ENCODE results near the gene UBAC1.

Gene UBAC1

DNA sequence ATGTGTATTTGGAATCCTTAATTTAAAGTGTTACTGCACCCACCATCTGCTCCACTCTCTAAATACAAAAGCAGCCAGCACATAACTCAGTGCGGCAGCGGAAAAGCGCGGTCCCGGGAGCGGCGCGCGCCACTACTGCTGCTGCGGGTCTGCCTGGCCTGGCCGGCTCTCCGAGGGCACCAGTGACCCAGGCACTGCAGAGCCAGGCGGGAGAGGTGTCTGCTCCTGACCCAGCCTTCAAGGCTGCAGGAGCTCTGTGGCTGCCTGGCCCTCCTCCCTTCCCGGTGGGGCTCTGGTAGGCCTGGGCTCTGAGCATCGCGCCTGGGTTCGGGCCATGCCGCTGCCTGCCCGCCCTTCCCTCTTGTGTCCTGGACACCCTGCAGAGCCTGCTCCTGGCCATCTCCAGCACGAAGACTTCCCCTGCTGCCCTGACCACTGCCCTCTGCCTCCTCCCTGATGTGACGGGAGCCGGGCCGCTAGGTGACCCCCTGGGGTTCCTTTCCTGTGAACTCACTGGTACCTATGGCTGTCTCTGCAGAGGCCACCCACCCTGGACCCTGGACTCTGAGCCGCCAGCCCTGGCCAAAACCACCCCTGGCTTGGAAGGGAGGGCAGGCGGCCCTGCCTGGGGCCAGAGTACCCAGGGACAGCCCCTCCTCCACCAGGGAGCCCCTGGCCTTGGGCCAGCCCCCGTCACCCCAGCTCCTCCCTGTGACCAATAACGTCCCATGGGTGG is 32.8 kb upstream of the UBAC1 start:
- TF ChIP-seq TAF1 (IDR thresholded peaks at IDR 0.05; ENCODE audit: low read depth), result no peak
- TF ChIP-seq, protein P1, sequence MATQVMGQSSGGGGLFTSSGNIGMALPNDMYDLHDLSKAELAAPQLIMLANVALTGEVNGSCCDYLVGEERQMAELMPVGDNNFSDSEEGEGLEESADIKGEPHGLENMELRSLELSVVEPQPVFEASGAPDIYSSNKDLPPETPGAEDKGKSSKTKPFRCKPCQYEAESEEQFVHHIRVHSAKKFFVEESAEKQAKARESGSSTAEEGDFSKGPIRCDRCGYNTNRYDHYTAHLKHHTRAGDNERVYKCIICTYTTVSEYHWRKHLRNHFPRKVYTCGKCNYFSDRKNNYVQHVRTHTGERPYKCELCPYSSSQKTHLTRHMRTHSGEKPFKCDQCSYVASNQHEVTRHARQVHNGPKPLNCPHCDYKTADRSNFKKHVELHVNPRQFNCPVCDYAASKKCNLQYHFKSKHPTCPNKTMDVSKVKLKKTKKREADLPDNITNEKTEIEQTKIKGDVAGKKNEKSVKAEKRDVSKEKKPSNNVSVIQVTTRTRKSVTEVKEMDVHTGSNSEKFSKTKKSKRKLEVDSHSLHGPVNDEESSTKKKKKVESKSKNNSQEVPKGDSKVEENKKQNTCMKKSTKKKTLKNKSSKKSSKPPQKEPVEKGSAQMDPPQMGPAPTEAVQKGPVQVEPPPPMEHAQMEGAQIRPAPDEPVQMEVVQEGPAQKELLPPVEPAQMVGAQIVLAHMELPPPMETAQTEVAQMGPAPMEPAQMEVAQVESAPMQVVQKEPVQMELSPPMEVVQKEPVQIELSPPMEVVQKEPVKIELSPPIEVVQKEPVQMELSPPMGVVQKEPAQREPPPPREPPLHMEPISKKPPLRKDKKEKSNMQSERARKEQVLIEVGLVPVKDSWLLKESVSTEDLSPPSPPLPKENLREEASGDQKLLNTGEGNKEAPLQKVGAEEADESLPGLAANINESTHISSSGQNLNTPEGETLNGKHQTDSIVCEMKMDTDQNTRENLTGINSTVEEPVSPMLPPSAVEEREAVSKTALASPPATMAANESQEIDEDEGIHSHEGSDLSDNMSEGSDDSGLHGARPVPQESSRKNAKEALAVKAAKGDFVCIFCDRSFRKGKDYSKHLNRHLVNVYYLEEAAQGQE (IDR thresholded peaks at IDR 0.05; ENCODE audit: low read depth), result no peak

DNA sequence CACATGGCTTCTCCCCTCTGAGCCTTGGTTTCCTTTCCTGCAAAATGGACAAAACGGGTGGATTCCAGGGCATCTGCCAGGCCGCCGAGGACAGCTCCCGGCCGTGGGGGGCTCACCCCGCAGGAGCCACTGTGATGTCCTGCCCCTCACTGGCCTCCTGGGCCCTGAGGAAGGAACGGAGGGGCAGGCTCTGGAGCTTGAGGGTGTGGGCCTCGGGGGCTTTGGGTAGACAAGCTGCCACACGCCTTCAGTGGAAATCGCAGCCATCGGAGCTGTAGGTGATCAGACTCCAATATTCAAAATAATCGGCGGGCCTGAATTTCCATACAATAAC is 32.2 kb upstream of the UBAC1 start:
- TF ChIP-seq FOXM1 (IDR thresholded peaks at IDR 0.05; ENCODE audit: borderline replicate concordance, low read depth), result no peak
- TF ChIP-seq, protein P2, sequence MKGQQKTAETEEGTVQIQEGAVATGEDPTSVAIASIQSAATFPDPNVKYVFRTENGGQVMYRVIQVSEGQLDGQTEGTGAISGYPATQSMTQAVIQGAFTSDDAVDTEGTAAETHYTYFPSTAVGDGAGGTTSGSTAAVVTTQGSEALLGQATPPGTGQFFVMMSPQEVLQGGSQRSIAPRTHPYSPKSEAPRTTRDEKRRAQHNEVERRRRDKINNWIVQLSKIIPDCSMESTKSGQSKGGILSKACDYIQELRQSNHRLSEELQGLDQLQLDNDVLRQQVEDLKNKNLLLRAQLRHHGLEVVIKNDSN (IDR thresholded peaks at IDR 0.05), result no peak
- no peak for TF ChIP-seq TEAD4 (IDR thresholded peaks at IDR 0.05)
- no peak for TF ChIP-seq RAD21 (IDR thresholded peaks at IDR 0.05; ENCODE audit: low read depth)
- no peak for TF ChIP-seq TCF12 (IDR thresholded peaks at IDR 0.05; ENCODE audit: low read depth)
- TF ChIP-seq, protein P1 (IDR thresholded peaks at IDR 0.05; ENCODE audit: low read depth), result no peak
- TF ChIP-seq TAF1 (IDR thresholded peaks at IDR 0.05; ENCODE audit: low read depth), result no peak

DNA sequence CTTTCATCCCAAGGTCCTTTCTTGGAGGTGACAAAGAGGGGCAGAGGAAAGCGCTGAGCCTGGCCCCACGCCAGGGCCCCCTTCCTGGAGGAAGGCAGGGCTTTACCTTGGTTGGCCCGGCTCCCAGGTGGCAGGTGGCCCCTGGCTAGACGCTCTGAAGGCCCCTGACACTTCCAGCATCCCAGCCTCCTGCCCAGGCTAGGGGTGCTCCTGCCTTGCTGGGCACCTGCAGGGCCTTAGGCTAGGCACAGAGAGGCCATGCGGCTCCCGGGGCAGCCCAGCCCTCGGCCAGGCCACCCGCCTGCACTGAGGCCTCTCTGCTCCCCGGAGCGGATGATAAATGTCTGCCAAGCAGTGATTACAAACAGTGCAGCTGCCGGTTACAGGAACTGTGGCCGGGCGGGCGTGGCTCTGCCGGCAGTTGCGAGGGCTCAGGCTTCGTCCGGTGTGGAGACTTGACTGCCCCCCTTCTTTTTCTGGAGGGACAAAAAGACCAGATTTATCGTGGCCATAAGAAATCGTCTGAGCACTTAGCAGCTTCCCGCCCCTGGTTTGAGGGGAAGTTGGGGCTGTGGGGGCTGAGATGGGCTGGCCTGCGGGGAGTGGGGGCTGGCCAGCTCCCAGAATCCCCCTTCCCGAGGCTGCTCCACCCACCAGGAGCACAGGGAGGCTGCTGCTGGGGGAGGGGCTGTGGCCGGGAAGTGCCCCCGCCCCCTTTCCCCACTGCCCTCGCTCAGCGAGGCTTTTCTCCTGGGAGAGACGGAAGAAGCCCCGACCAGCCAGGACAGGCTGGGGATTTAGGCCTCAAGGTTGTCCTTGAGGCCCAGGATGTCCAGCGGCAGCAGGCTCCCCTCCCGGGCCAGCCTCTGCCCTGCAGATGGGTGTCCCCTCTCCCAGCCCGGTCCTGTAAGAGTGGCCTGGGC is 31.6 kb upstream of the UBAC1 start:
- TF ChIP-seq TEAD4 (IDR thresholded peaks at IDR 0.05) (no peak), NFIC (IDR thresholded peaks at IDR 0.05) (peak; percentile 59), CEBPB (IDR thresholded peaks at IDR 0.05) (no peak), TAF1 (IDR thresholded peaks at IDR 0.05; ENCODE audit: low read depth) (no peak), TCF12 (IDR thresholded peaks at IDR 0.05; ENCODE audit: low read depth) (no peak), ZBTB7A (IDR thresholded peaks at IDR 0.05; ENCODE audit: low read depth) (no peak), CREB1 (IDR thresholded peaks at IDR 0.05; ENCODE audit: low read depth) (no peak), EGR1 (IDR thresholded peaks at IDR 0.05) (no peak), YY1 (IDR thresholded peaks at IDR 0.05; ENCODE audit: low read depth) (no peak)
- TF ChIP-seq, protein P1 (IDR thresholded peaks at IDR 0.05; ENCODE audit: low read depth), result no peak
- TF ChIP-seq, protein P2 (IDR thresholded peaks at IDR 0.05), result no peak
- TF ChIP-seq, protein P3, sequence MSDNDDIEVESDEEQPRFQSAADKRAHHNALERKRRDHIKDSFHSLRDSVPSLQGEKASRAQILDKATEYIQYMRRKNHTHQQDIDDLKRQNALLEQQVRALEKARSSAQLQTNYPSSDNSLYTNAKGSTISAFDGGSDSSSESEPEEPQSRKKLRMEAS (IDR thresholded peaks at IDR 0.05), result peak; percentile 66

DNA sequence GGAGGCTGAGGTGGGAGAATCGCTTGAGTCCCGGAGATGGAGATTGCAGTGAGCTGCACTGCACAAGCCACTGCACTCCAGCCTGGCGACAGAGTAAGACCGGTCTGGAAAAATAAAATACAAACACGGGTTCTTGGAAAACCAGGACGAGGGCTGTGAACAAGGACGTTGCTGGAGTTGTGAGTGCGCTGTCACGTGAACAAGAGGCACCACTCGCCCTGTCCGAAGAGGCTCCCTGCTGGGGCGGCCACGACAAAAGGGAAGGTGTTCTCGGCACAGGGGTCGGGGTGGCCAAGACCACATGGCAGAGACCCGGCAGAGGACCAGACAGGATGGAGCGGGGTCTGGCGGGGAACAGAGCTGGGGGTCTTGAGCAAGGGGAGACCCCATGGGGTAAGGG is 30.6 kb upstream of the UBAC1 start:
- no peak for TF ChIP-seq ZBTB7A (IDR thresholded peaks at IDR 0.05; ENCODE audit: low read depth)
- TF ChIP-seq RAD21 (IDR thresholded peaks at IDR 0.05; ENCODE audit: low read depth), result no peak
- no peak for TF ChIP-seq CEBPB (IDR thresholded peaks at IDR 0.05)
- TF ChIP-seq, protein P2 (IDR thresholded peaks at IDR 0.05), result no peak
- no peak for TF ChIP-seq CREB1 (IDR thresholded peaks at IDR 0.05; ENCODE audit: low read depth)
- TF ChIP-seq EP300 (IDR thresholded peaks at IDR 0.05; ENCODE audit: borderline replicate concordance), result no peak
- no peak for TF ChIP-seq TCF12 (IDR thresholded peaks at IDR 0.05; ENCODE audit: low read depth)
- no peak for TF ChIP-seq TEAD4 (IDR thresholded peaks at IDR 0.05)
- no peak for TF ChIP-seq FOXM1 (IDR thresholded peaks at IDR 0.05; ENCODE audit: borderline replicate concordance, low read depth)
- TF ChIP-seq, protein P1 (IDR thresholded peaks at IDR 0.05; ENCODE audit: low read depth), result no peak
- TF ChIP-seq YY1 (IDR thresholded peaks at IDR 0.05; ENCODE audit: low read depth), result no peak
- TF ChIP-seq, protein P3 (IDR thresholded peaks at IDR 0.05), result no peak

All from Ishikawa (cell line).